Naive thymus-derived CD8-positive, alpha-beta T cell (primary cell): ENCODE results near the gene CDC42. TPM values are rescaled to one million over a fixed set of nuclear protein-coding genes. Genes with fewer than 3 reads are reported as not detected.
"Not testable (repeated sequence)": the region's sequence is repeated elsewhere in the genome, so short reads cannot be mapped to it uniquely, and the experiment has no call there.

Source experiments
- ATAC-seq, 2 donors: fragments of 150-1000 bp; cut with Tn5 transposase in 1 of 2; sonication (Bioruptor Pico), chemical (Tn5 transposase) in 1 of 2; 1 replicate in 1 of 2; 2 replicates in 1 of 2; pipeline ENCODE4 v1.10.0; 2021; ENCODE audit warnings: mild to moderate bottlenecking in 2 of 2, moderate library complexity in 2 of 2
- POLR2A ChIA-PET: fragments of 350-600 bp; sonication (Branson Sonifier 250); formaldehyde crosslinking; loops from one replicate; lab custom pipeline; 2021; ENCODE audit warnings: antibody characterized with exemption; lab: Charles Lee
- DNase-seq, 10 donors: peaks; one replicate each; pipeline versions ENCODE4 v3.0.0 to v3.0.0-alpha.2; 2020 to 2022
- H3K27ac Mint-ChIP-seq, 10 donors: one replicate each; pipeline ENCODE4 v1.8.0; 2020 to 2022; ENCODE audit warnings: mild to moderate bottlenecking in 10 of 10, mixed read lengths in 10 of 10, moderate library complexity in 4 of 10, inconsistent platforms in 1 of 10
- H3K27me3 Mint-ChIP-seq, 5 donors: one replicate each; pipeline ENCODE4 v1.8.0; 2021 to 2022; ENCODE audit warnings: mixed read lengths in 5 of 5
- H3K36me3 Mint-ChIP-seq, 3 donors: one replicate each; pipeline ENCODE4 v1.8.0; 2020 to 2022; ENCODE audit warnings: mixed read lengths in 3 of 3, mild to moderate bottlenecking in 2 of 3, inconsistent platforms in 1 of 3
- H3K4me1 Mint-ChIP-seq, 4 donors: one replicate each; pipeline ENCODE4 v1.8.0; 2021 to 2022; ENCODE audit warnings: mixed read lengths in 4 of 4
- H3K4me3 Mint-ChIP-seq, 10 donors: one replicate each; pipeline ENCODE4 v1.8.0; 2020 to 2022; ENCODE audit warnings: mild to moderate bottlenecking in 10 of 10, mixed read lengths in 10 of 10, moderate library complexity in 6 of 10, inconsistent platforms in 1 of 10
- H3K9me3 Mint-ChIP-seq, 9 donors: one replicate each; pipeline ENCODE4 v1.8.0; 2020 to 2022; ENCODE audit warnings: mixed read lengths in 9 of 9, mild to moderate bottlenecking in 3 of 9, inconsistent platforms in 1 of 9, moderate library complexity in 1 of 9
- polyA plus RNA-seq, 3 donors: library from polyadenylated mRNA; unstranded; fragments of 300-500 nt; fragmentation: Illumina TruSeq; gene quantifications; one replicate each; pipeline ENCODE4 v1.2.3, GENCODE V29; 2021
- total RNA-seq, 8 experiments: library from RNA in 2 of 8; stranded (reverse) in 2 of 8; gene quantifications; one replicate each; pipeline ENCODE4 v1.2.3 and lab custom pipeline; 2021 to 2026

CDC42 gene
- total and polyA plus RNA-seq, 5 experiments from 2014 or later, result 229 to 472 (median 239) TPM

DNA sequence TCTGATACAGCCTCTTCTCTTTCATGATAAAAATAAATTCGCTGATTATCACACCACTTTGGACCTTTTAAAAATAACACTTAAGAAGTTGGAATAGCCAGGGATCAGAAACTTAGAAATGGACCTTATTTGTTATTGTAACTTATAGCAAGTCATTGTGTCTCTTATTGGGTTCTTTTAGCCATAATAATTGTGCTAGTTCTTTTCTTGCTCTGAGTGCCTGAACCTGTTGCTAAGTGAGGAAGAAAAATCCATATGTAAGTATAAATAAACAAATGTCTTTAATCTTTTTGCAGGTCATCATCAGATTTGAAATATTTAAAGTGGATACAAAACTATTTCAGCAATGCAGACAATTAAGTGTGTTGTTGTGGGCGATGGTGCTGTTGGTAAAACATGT, 25.6 kb downstream of the CDC42 start:
- ATAC-seq (no peak), DNase-seq (no peak)
- POLR2A ChIA-PET, result interaction anchor here (0.6 to 1.3 kb wide), 3 partner anchors 7 to 52 kb away, joined by 3 to 7 read pairs (median 3); no protein-coding TSS in a partner anchor
- peaks cover 8 to 86% (median 20%) of the 10 kb centered on the region in 3 donors for H3K36me3 Mint-ChIP-seq
- H3K9me3 Mint-ChIP-seq, result no peaks in the 10 kb centered on the region
- peaks cover 46 to 90% (median 87%) of the 10 kb centered on the region in 4 donors for H3K4me1 Mint-ChIP-seq
- peak overlapping the region; percentile 43 to 92 (median 79) for H3K27ac Mint-ChIP-seq
- no peaks in the 10 kb centered on the region for H3K27me3 Mint-ChIP-seq
- peak overlapping the region in 9 of 10 donors; percentile 55 to 76 (median 66) for H3K4me3 Mint-ChIP-seq

DNA sequence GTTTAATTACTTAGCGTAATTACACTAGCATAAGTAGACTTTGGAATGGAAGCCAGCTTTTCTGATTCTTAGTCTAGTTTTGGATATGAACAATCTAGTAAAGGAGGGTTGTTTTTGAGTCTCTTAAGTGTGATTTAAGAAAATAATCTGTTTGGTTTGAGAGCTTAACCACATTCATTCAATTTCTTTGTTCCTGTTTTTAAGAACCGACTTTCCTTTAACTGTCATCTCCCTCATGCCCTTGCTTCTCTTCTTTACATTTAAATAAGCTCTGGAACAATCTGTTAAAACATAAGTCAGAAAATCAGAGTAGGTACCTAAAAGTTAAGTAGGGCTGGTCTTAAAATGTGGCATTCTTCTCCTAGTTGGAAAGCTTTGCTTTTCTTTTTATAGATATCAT, 27.7 kb downstream of the CDC42 start:
- POLR2A ChIA-PET, result interaction anchor here (0.6 to 1.6 kb wide), 7 partner anchors 8 to 59 kb away, joined by 3 to 6 read pairs (median 4); no protein-coding TSS in a partner anchor
- no peak for ATAC-seq
- Mint-ChIP-seq H3K9me3 (no peaks in the 10 kb centered on the region), H3K4me3 (peak overlapping the region in 4 of 10 donors; percentile 33 to 68 (median 62)), H3K27me3 (no peaks in the 10 kb centered on the region), H3K36me3 (peaks cover 8 to 89% (median 15%) of the 10 kb centered on the region in 3 donors), H3K27ac (peak overlapping the region in 6 of 10 donors; percentile 2 to 86 (median 68)), H3K4me1 (peaks cover 47 to 89% (median 88%) of the 10 kb centered on the region in 4 donors)
- DNase-seq, result no peak

DNA sequence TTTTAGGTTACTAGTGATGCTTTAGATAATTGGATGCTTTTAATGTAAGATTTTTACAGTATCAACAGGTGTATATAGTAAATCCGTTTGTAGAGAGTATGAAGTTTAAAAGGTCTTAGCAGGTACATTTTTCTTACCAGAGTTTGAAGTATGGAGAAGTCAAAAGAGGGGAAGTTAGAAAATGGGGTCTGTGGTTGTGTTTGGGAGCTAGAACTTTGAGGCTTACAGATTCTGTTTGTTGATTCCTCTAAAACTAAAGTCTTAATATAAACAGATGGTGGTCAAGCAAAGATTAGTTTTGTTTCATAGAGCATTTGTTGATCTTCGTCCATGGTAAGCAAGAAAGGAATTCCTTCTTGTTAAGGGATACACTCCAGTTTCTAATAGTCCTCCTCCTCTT, 35.8 kb downstream of the CDC42 start:
- peak overlapping the region; percentile 46 to 89 (median 80) for H3K27ac Mint-ChIP-seq
- no peaks in the 10 kb centered on the region for H3K27me3 Mint-ChIP-seq
- no peak for DNase-seq
- ATAC-seq, result no peak
- peak overlapping the region in 9 of 10 donors; percentile 4 to 82 (median 72) for H3K4me3 Mint-ChIP-seq
- H3K4me1 Mint-ChIP-seq, result peaks cover 49 to 98% (median 95%) of the 10 kb centered on the region in 4 donors
- peaks cover 0 to 99% (median 10%) of the 10 kb centered on the region in 3 donors for H3K36me3 Mint-ChIP-seq
- POLR2A ChIA-PET, result interaction anchor here (0.8 kb wide), 1 partner anchor 33 kb away, joined by 3 read pairs; no protein-coding TSS in a partner anchor
- H3K9me3 Mint-ChIP-seq, result no peaks in the 10 kb centered on the region

DNA sequence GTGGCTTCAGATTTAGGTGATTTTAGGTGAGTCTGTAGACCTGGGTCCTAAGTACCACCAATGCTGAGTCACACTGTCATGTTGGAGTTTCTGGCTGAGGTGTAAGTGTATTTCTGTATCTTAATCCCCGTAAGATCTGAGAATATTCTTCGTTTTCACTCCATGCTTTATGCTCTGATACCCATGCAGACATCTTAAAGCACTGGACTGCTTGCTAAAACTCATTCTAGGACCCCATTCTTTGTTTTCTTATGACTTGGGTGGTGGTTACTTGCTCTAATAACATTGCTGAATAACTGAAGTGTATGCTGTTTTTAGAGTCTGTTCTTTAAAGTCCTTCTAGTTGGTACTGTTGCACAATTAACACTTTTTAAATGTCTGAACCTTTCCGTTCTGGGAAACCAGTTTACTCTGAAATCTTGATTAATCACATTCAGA, 36.6 kb downstream of the CDC42 start:
- Mint-ChIP-seq H3K27ac (peak overlapping the region; percentile 67 to 89 (median 82)), H3K36me3 (peaks cover 0 to 97% (median 10%) of the 10 kb centered on the region in 3 donors), H3K9me3 (no peaks in the 10 kb centered on the region), H3K4me1 (peaks cover 48 to 96% (median 93%) of the 10 kb centered on the region in 4 donors), H3K4me3 (peak overlapping the region; percentile 62 to 82 (median 72)), H3K27me3 (no peaks in the 10 kb centered on the region)
- ATAC-seq (no peak), DNase-seq (no peak)
- POLR2A ChIA-PET, result interaction anchor here (0.5 to 2.0 kb wide), 7 partner anchors 9 to 656 kb away, joined by 3 to 10 read pairs (median 3); partner anchors contain the start of gene CDC42

DNA sequence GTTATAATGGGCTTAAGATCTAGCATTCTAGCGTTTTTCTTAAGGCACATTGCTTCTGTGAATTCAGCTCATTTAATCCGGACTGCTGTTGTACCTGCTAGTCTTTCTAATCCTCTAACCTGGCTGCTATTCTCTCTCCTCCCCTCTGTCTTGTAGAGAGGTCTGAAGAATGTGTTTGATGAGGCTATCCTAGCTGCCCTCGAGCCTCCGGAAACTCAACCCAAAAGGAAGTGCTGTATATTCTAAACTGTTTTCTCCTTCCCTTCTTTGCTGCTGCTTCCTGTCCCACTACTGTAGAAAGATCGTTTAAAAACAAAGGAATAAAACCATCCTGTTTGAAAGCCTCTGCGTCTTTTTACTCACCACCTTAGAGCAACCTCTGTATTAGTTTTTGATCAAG, 37.3 kb downstream of the CDC42 start:
- peak in 3 of 10 donors; percentile 24 to 28 (median 25) for DNase-seq
- POLR2A ChIA-PET, result interaction anchor here (0.5 to 2.0 kb wide), 9 partner anchors 9 to 657 kb away, joined by 3 to 10 read pairs (median 3); partner anchors contain the start of gene CDC42
- peaks cover 0 to 96% (median 12%) of the 10 kb centered on the region in 3 donors for H3K36me3 Mint-ChIP-seq
- ATAC-seq, result peak; percentile 54 to 56
- H3K9me3 Mint-ChIP-seq, result no peaks in the 10 kb centered on the region
- peaks cover 46 to 93% (median 90%) of the 10 kb centered on the region in 4 donors for H3K4me1 Mint-ChIP-seq
- no peaks in the 10 kb centered on the region for H3K27me3 Mint-ChIP-seq
- H3K27ac Mint-ChIP-seq, result peak overlapping the region; percentile 56 to 91 (median 84)
- peak overlapping the region; percentile 62 to 82 (median 74) for H3K4me3 Mint-ChIP-seq

DNA sequence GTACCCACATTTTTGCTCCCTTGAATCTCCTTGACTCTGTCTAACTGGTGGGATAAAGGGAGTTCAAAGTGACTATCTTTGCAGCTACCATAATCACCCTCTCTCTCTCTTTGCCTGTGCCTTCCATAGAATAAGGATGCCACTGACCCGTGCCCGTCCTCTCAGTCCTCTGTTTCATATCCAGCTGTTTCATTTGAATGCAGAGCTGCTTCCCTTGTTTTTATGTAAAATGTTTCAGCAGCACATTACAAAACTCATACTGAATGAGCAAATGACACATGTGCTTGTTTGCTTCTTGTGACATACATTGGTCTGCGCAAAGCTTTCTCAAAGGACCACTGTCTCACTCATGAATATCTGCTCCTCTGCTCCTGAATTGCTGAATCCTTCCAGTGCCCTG, 38.4 kb downstream of the CDC42 start:
- POLR2A ChIA-PET, result interaction anchor here (0.6 to 2.0 kb wide), 5 partner anchors 30 to 65 kb away, joined by 3 to 10 read pairs (median 7); partner anchors contain the start of gene CDC42
- DNase-seq (no peak), ATAC-seq (no peak)
- Mint-ChIP-seq H3K36me3 (peaks cover 0 to 94% (median 13%) of the 10 kb centered on the region in 3 donors), H3K4me3 (peak overlapping the region in 9 of 10 donors; percentile 11 to 79 (median 68)), H3K9me3 (no peaks in the 10 kb centered on the region), H3K4me1 (peaks cover 43 to 86% (median 83%) of the 10 kb centered on the region in 4 donors), H3K27ac (peak overlapping the region; percentile 53 to 90 (median 72)), H3K27me3 (no peaks in the 10 kb centered on the region)

DNA sequence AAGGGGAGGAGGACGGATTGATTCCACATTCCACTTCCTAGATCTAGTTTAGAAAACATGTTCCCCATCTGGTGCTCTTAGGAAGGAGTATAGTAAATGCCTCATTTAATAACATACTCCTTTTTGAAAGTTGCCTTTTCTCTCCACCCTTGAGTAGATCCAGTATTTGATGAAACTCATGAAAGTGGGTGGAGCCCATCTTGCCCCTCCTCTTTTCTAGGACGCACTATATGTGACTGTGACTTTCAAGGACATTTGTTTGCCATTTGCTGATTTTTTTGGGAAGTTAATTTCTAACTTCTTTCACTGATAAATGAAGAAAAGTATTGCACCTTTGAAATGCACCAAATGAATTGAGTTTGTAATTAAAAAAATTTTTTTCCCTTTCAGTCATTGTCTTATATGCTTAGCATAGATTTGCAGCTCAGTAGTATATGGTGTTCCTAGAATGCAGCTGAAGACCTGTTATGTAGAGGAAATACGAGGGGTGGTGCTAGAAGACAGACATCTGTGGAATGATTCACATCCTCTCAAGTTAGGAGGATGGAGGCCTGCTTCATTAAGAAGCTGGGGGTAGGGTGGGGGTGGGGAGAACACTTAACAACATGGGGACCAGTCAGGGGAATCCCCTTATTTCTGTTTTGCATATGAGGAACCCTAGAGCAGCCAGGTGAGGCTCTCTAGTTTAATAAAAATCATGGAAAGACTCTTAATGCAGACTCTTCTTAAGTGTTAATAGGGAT, 39.7 kb downstream of the CDC42 start:
- Mint-ChIP-seq H3K4me3 (peak overlapping the region in 4 of 10 donors; percentile 19 to 59 (median 39)), H3K27ac (peak overlapping the region in 7 of 10 donors; percentile 16 to 85 (median 69)), H3K4me1 (peaks cover 39 to 73% (median 72%) of the 10 kb centered on the region in 4 donors), H3K36me3 (peaks cover 0 to 94% (median 10%) of the 10 kb centered on the region in 3 donors)
- POLR2A ChIA-PET, result interaction anchor here (0.8 to 1.7 kb wide), 6 partner anchors 11 to 135 kb away, joined by 3 to 8 read pairs (median 6); partner anchors contain the start of gene CDC42
- not testable (repeated sequence) for H3K27me3 Mint-ChIP-seq, H3K9me3 Mint-ChIP-seq
- DNase-seq (peak in 6 of 10 donors; percentile 21 to 54 (median 29)), ATAC-seq (peak; percentile 72 to 83)

DNA sequence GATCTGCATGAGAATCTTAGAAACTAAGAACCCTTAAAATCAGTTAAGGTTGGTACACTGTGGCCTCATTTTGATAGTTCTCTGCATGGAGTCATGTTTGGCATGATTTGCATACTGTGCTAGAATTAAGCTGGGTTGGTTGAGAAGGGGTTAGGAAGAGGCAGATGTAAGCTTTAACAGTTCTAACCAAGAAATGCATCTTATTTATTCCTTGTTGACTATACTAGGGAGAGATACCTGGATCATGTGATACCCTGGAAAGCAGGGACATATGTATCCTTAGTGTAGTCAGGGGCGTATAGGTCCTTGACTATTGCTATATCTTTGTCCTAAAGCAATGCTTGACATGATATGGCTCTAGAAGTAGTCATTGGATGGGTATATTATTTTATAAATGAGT, 41.0 kb downstream of the CDC42 start:
- H3K27ac Mint-ChIP-seq, result peak overlapping the region in 4 of 10 donors; percentile 19 to 70 (median 55)
- POLR2A ChIA-PET, result interaction anchor here (1.0 to 1.7 kb wide), 4 partner anchors 12 to 66 kb away, joined by 3 to 7 read pairs (median 4); partner anchors contain the start of gene CDC42
- peaks cover 0 to 93% (median 12%) of the 10 kb centered on the region in 3 donors for H3K36me3 Mint-ChIP-seq
- no peak for DNase-seq
- H3K9me3 Mint-ChIP-seq, result no peaks in the 10 kb centered on the region
- no peak for ATAC-seq
- H3K27me3 Mint-ChIP-seq, result no peaks in the 10 kb centered on the region
- no peak overlapping the region for H3K4me3 Mint-ChIP-seq
- peaks cover 30 to 70% (median 69%) of the 10 kb centered on the region in 4 donors for H3K4me1 Mint-ChIP-seq

DNA sequence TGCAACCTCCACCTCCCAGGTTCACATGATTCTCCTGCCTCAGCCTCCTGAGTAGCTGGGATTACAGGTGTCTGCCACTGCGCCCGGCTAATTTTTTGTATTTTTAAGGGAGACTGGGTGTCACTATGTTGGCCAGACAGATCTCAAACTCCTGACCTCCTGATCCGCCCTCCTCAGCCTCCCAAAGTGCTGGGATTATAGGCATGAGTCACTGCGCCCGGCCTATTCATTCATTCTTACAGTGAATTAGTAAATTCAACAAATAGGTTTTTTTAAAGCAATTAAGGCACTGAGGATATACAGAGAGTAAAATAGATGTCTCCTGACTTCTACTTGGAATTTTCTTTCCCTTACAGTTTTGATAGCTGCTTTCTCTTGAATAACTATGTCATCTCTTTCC, 43.5 kb downstream of the CDC42 start:
- peak overlapping the region in 1 of 10 donors; percentile 40 for H3K27ac Mint-ChIP-seq
- H3K4me3 Mint-ChIP-seq, result no peak overlapping the region
- POLR2A ChIA-PET, result no interaction called here

DNA sequence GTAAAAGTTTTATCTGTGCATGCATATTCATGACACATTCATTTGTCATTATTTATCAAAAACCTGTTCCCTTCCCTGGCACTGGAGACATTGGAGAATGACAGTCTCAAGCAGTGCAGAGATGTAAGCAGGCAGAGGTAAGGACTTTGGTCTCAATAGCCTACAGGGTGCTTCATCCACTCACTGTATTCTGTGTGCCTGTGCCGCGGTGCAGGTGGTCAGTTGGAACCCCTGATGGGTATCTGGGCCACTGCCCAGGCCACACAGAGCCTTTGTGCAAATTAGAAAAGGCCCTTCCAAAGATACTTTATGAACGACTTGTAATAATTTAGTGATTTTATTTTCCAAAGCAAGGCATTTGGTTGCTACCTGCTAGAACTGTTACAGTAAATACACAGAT, 44.0 kb downstream of the CDC42 start:
- ATAC-seq, result no peak
- Mint-ChIP-seq H3K27ac (peak overlapping the region in 1 of 10 donors; percentile 14), H3K36me3 (peaks cover 0 to 89% (median 14%) of the 10 kb centered on the region in 3 donors), H3K4me3 (no peak overlapping the region), H3K9me3 (no peaks in the 10 kb centered on the region), H3K4me1 (peaks cover 13 to 70% (median 68%) of the 10 kb centered on the region in 4 donors), H3K27me3 (no peaks in the 10 kb centered on the region)
- POLR2A ChIA-PET, result no interaction called here
- no peak for DNase-seq

More for the DNA sequence above, 43.5 kb downstream of the CDC42 start:
- peaks cover 15 to 70% (median 68%) of the 10 kb centered on the region in 4 donors for H3K4me1 Mint-ChIP-seq
- no peaks in the 10 kb centered on the region for H3K9me3 Mint-ChIP-seq
- DNase-seq (no peak), ATAC-seq (no peak)
- peaks cover 0 to 89% (median 14%) of the 10 kb centered on the region in 3 donors for H3K36me3 Mint-ChIP-seq
- no peaks in the 10 kb centered on the region for H3K27me3 Mint-ChIP-seq

DNA sequence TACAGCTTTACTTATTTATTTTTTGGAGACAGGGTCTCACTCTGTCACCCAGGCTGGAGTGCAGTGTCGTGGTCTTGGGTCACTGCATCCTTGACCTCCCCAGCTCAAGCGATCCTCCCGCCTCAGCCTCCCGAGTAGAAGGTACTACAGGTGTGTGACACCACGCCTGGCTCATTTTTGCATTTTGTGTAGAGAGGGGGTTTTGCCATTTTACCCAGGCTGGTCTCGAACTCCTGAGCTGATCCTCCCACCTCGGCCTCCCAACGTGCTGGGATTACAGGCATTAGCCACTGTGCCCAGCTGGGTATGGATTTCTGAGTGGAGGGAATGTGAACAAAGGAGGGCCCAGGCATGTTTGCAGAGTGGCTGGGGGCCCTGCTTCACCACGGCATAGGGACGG, 46.2 kb downstream of the CDC42 start:
- Mint-ChIP-seq H3K36me3 (peaks cover 0 to 80% (median 13%) of the 10 kb centered on the region in 3 donors), H3K9me3 (no peaks in the 10 kb centered on the region), H3K4me3 (no peak overlapping the region), H3K4me1 (peaks cover 21 to 75% (median 65%) of the 10 kb centered on the region in 4 donors), H3K27me3 (no peaks in the 10 kb centered on the region), H3K27ac (peak overlapping the region in 8 of 10 donors; percentile 11 to 72 (median 60))
- POLR2A ChIA-PET, result interaction anchor here (1.0 to 1.1 kb wide), 2 partner anchors 9 to 74 kb away, joined by 3 to 4 read pairs; no protein-coding TSS in a partner anchor
- no peak for ATAC-seq
- no peak for DNase-seq

DNA sequence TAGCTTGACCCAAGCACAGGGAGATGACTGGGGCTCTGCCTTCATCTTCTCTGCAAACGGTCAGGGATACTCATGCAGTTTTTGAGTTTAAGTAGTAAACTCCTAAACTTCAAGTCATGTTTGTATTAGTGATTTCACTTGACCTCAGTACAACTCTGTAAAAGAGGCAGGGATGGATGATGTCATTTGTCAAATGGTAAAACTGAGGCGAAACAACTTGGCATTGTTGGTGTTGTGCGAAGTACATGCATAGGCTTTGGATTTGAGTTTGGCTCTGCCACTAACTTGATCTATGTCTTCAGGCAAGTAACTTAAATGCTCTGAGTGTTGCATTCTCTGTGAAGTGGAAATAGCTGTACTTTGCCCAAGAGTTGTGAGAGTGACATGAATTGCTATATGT, 47.7 kb downstream of the CDC42 start:
- H3K4me3 Mint-ChIP-seq, result peak overlapping the region in 2 of 10 donors; percentile 14 to 23
- no peaks in the 10 kb centered on the region for H3K9me3 Mint-ChIP-seq
- H3K4me1 Mint-ChIP-seq, result peaks cover 29 to 80% (median 71%) of the 10 kb centered on the region in 4 donors
- no peaks in the 10 kb centered on the region for H3K27me3 Mint-ChIP-seq
- POLR2A ChIA-PET, result interaction anchor here (0.5 to 0.9 kb wide), 2 partner anchors 9 to 70 kb away, joined by 3 to 6 read pairs; no protein-coding TSS in a partner anchor
- H3K36me3 Mint-ChIP-seq, result peaks cover 0 to 72% (median 10%) of the 10 kb centered on the region in 3 donors
- no peak for ATAC-seq
- DNase-seq, result no peak
- H3K27ac Mint-ChIP-seq, result peak overlapping the region; percentile 41 to 84 (median 72)
